ENCODE data around the gene RPN2.
A peak's percentile ranks its signal among the peaks of the same experiment; 100 is the strongest.

RPN2 gene

DNA sequence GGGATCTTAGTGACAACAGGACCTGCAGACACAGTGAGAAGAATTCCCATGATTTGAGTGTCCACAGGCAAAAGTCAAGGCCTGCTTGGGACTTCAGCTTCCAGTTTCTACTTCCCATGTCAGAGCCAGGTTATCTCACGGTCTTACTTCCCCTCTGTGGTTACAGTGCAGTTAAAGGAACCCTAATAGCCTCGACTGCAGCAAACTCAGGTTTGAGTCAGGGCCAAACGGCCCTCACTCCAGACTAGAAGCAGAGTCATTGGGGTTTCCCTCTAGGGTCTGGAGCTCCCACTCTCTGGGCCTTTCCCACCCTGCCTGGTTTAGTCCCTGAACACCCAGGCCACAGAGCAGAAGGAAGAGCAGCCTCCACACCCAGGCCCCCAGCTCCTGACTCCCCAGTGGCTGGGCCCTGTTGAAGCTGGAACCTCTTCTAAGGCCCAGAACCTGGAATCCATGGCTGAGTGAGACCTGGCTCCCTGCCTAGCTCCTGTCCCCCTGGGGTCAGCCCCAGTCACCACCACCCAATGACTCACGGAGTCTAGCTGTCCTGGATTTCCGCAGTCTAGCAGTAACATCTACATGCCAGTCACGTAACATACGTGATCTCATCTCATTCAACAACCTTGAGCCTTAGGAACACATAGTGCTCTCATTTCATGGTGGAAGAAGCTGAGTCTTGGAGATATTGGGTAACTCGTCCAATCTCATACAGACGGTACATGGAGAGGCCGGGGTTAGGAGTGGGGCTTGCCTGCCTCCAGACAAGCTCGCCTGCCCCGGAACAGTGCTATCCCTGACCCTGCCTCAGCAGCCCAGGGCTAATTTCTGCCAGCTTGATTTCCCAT lies 91.7 kb downstream of the RPN2 start:
- DNase-seq: peak; percentile 25

DNA sequence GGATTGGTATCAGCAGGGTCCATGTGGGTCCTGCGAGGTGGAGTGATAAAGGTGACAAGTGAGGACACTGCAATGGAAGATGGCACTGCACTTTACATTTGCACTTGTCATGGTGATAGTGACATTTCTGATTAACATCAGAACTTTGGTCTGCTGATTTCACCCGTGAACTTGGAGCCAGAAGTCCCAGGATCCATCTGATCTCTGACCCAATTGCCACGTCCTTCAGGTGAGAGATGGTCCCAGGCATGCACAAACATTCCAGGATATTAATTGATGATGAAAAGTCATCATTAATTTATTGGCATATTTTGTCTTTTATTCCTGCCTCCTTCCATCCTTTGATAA lies 92.3 kb downstream of the RPN2 start:
- no peak for DNase-seq

- DNase-seq: no peak
These were observed 94.9 kb downstream of the RPN2 start for GRCh38 chr20:37273988-37274387.

GRCh38 chr20:37274851-37275524 lies 95.9 kb downstream of the RPN2 start:
- no peak for DNase-seq

DNA sequence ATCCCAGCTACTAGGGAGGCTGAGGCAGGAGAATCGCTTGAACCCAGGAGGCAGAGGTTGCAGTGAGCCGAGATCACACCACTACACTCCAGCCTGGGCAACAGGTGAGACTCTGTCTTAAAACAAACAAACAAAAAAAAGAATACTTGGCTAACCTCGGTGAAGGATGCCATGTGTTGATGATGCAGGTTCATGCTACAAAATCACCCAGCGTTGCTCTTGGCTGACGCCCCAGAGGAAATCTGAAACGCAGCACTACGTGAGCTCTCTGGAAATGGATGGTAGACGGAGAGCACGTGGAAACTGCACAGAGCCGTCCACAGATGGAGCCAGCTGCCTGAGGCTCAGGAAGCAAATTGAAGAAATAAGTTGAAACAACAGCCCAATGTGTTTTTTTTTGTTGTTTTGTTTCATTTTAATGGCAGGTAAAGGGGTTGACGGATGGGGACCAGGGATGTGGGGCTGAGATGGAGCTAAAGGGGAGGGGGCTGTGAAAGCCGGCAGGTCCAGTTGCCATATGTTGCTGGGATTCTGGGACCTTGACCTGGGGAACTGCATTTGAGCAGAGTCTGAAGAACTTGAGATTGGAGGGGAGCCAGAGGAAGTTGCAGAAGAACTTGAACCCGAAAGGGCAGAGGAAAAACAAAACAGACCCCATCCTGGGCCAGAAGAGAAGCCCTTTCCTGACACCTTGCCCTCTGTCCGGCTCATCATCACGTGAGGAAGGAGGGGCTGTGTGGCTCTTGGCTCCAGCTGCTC lies 97.5 kb downstream of the RPN2 start:
- no peak for DNase-seq

- no peak for DNase-seq
These were observed 98.1 kb downstream of the RPN2 start for GRCh38 chr20:37277253-37277593.

GRCh38 chr20:37278966-37279590 lies 99.9 kb downstream of the RPN2 start:
- DNase-seq: no peak

GRCh38 chr20:37279820-37280219 lies 100.7 kb downstream of the RPN2 start:
- DNase-seq: no peak

- DNase-seq: no peak
These were observed 101.3 kb downstream of the RPN2 start for GRCh38 chr20:37280403-37280802.

DNA sequence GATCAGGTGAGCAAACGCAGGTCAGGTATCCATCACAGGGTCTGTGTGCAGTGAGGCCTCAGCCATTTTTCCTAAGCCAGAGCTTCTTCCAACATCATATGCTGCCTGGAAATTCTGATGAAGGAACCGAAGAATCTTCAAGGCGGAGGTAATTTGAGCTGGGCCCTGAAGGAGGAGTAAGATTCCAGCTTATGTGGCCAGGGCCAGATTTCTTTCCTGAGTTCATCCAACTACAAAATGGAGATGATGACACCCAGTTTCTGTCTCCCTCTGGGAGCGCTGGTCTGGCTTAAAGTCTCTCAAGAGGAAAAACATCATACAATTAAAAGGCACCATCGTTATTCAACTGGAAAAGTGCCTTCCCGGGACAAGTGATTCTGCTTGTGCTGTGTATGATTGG lies 103.4 kb downstream of the RPN2 start:
- DNase-seq: no peak

DNA sequence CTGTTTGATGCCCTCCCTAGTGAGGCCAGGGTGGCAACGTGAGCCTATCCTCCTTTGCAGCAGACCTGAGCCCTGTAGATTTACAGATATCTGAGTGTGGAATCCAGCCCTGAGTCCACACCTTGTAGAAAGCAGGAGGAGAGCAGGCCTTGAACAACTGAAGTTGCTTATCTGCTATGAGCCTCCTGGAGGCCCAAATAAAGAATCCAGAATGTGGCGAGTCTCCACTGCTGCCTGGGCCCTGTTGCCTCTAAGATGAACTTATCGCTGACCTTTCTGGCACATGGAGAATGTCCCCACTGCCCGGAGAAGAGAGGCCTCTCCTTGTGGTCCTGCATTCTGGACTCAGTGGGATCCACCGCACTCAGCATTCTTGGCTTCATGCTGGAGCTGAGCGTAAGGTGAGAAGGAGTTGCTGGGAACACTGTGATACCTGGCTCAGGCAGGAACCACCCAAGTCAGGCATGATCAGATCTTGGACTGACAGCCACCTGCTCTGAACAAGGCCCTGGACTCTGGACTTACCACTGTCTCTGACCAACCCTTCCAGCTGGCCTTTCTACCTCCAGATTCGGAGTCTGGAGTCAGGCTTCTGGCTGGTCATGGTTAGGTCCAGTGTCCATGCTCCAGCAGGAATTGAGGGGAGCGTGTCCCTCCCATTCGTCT lies 104.5 kb downstream of the RPN2 start:
- DNase-seq: no peak

DNA sequence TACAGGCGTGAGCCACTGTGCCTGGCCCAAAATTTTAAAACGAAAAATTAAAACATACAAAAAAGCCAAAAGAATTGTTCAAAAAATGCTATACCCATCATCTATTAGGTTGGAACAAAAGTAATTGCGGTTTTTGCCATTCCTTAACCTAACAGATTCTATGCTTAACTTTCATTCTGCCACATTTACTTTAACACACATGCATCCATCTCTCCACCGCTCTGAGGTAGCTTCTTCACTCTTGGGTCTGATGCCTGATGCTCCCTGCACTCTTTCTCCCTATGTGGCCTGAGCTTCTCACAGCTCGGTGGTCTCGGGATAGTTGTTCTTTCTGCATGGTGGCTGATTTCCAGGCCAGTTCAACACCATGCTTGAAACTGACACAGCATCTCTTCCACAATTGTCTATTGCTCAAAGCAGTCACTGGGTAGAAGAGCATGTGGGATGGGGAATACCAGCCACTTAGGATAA lies 105.6 kb downstream of the RPN2 start:
- no peak for DNase-seq

- no peak for DNase-seq
These were observed 106.7 kb downstream of the RPN2 start for GRCh38 chr20:37285664-37286374.

GRCh38 chr20:37288091-37288490 lies 109.0 kb downstream of the RPN2 start:
- no peak for DNase-seq

GRCh38 chr20:37290158-37290810 lies 111.2 kb downstream of the RPN2 start:
- no peak for DNase-seq
